HCT116 (cell line): ENCODE measurements around the gene COPB1. TPM values are rescaled to one million over a fixed set of nuclear protein-coding genes. Genes with fewer than 3 reads are reported as not detected.
A peak's percentile ranks its signal among the peaks of the same experiment; 100 is the strongest.

Experiments
- ATAC-seq: fragments of 200-7000 bp; cut with Tn5 transposase; 2 replicates; pipeline ENCODE4 v1.9.1; 2020; ENCODE audit warnings: mild to moderate bottlenecking, moderate library complexity
- BruUV-seq: library from RNA; stranded (reverse); fragments of 400-500 nt; replicated peaks from 2 replicates; lab custom pipeline; 2021; lab: Mats Ljungman, UMichigan
- CTCF ChIA-PET: fragments of 300-600 bp; sonication (Branson Sonifier 250); formaldehyde crosslinking; loops from one replicate; lab custom pipeline; 2021; ENCODE audit warnings: antibody characterized with exemption; lab: Charles Lee
- POLR2A ChIA-PET: fragments of 300-600, 350-600 bp; sonication (Branson Sonifier 250); formaldehyde crosslinking; loops from one replicate; lab custom pipeline; 2021; ENCODE audit warnings: antibody characterized with exemption; lab: Charles Lee
- RAD21 ChIA-PET, 2 experiments: fragments of 300-600 bp; sonication (Branson Sonifier 250); formaldehyde crosslinking; loops; one replicate each; lab custom pipeline; 2023; ENCODE audit warnings: low total read pairs in 2 of 2; ENCODE audit not compliant: uncharacterized antibody in 2 of 2, unreplicated experiment in 2 of 2, low non-redundant PET in 1 of 2; lab: Charles Lee
- DNase-seq: peaks from one replicate; pipeline ENCODE4 v3.0.0-alpha.2; 2010; ENCODE audit warnings: low read depth, low spot score
- H2AFZ ChIP-seq: fragments of 200-600 bp; shearing (Covaris generic), sonication (generic); 2 replicates; pipeline ENCODE4 v1.6.1; 2017; ENCODE audit warnings: low read depth, mixed run types, mixed read lengths, antibody characterized with exemption, low read length; ENCODE audit not compliant: poor library complexity, severe bottlenecking
- H3K27ac ChIP-seq: 2 replicates; pipeline ENCODE4 v1.5.1; 2012; ENCODE audit warnings: low read depth, low read length
- H3K27me3 ChIP-seq: fragments of 200-600 bp; sonication (generic); 2 replicates; pipeline ENCODE4 v1.6.1; 2016; ENCODE audit warnings: mixed run types, low read length, mixed read lengths; ENCODE audit not compliant: insufficient read depth
- H3K36me3 ChIP-seq, 2 experiments: fragments of 200-500 bp in 1 of 2; fragments of 200-600 bp in 1 of 2; sonication (Bioruptor generic) in 1 of 2; sonication (generic) in 1 of 2; 2 replicates each; pipeline versions ENCODE4 v1.5.1 to v1.6.1; 2014 to 2016; ENCODE audit warnings: low read length in 2 of 2, inconsistent platforms in 1 of 2, mixed read lengths in 1 of 2, mixed run types in 1 of 2; ENCODE audit not compliant: insufficient read depth in 2 of 2, control insufficient read depth in 1 of 2
- H3K4me1 ChIP-seq, 2 experiments: fragments of 200-600 bp in 1 of 2; sonication (generic) in 1 of 2; 2 replicates each; pipeline versions ENCODE4 v1.5.1 to v1.6.1; 2012 to 2017; ENCODE audit warnings: low read length in 2 of 2, inconsistent platforms in 1 of 2, mild to moderate bottlenecking in 1 of 2, mixed read lengths in 1 of 2, mixed run types in 1 of 2, moderate library complexity in 1 of 2; ENCODE audit not compliant: insufficient read depth in 2 of 2, control insufficient read depth in 1 of 2
- H3K4me2 ChIP-seq: fragments of 200-600 bp; sonication (generic); 2 replicates; pipeline ENCODE4 v1.6.1; 2017; ENCODE audit warnings: mixed run types, low read length, mixed read lengths
- H3K4me3 ChIP-seq, 2 experiments: fragments of 200-600 bp in 1 of 2; sonication (generic) in 1 of 2; replicated peaks in 1 of 2; 2 replicates each; pipeline ENCODE4 v1.5.1; 2011 to 2016; ENCODE audit warnings: low read length in 2 of 2, control low read depth in 1 of 2, low read depth in 1 of 2, mild to moderate bottlenecking in 1 of 2, mixed read lengths in 1 of 2, mixed run types in 1 of 2
- H3K79me2 ChIP-seq: fragments of 200-600 bp; sonication (generic); 2 replicates; pipeline ENCODE4 v1.6.1; 2017; ENCODE audit warnings: mild to moderate bottlenecking, mixed run types, low read length, moderate library complexity, mixed read lengths; ENCODE audit not compliant: insufficient read depth
- H3K9ac ChIP-seq: fragments of 200-600 bp; sonication (generic); 2 replicates; pipeline ENCODE4 v1.6.1; 2016; ENCODE audit warnings: low read length, mixed read lengths
- H3K9me2 ChIP-seq: fragments of 200-600 bp; sonication (generic), shearing (Covaris generic); 2 replicates; pipeline ENCODE4 v1.6.1; 2017; ENCODE audit warnings: mixed run types, mild to moderate bottlenecking, moderate library complexity; ENCODE audit not compliant: insufficient read depth
- H3K9me3 ChIP-seq, 2 experiments: fragments of 200-500 bp in 1 of 2; fragments of 200-600 bp in 1 of 2; sonication (Bioruptor generic) in 1 of 2; sonication (generic) in 1 of 2; 2 replicates each; pipeline ENCODE4 v1.6.1; 2014 to 2017; ENCODE audit warnings: low read length in 2 of 2, mixed read lengths in 2 of 2, inconsistent platforms in 1 of 2, low read depth in 1 of 2, mild to moderate bottlenecking in 1 of 2, mixed run types in 1 of 2, moderate library complexity in 1 of 2; ENCODE audit not compliant: control insufficient read depth in 1 of 2, insufficient read depth in 1 of 2
- H4K20me1 ChIP-seq: fragments of 200-600 bp; sonication (generic), shearing (Covaris generic); 2 replicates; pipeline ENCODE4 v1.6.1; 2017; ENCODE audit warnings: mixed run types, mild to moderate bottlenecking, moderate library complexity; ENCODE audit not compliant: insufficient read depth
- CEBPB ChIP-seq: IDR thresholded peaks from 2 replicates; pipeline ENCODE4 v1.6.1; 2012; ENCODE audit warnings: low read depth
- ELF1 ChIP-seq: IDR thresholded peaks from 2 replicates; pipeline ENCODE4 v1.6.1; 2012; ENCODE audit warnings: low read depth, borderline replicate concordance
- EZH2phosphoT487 ChIP-seq: fragments of 200-600 bp; IDR thresholded peaks from 2 replicates; pipeline ENCODE4 v1.6.1; 2018; ENCODE audit warnings: antibody characterized with exemption, borderline replicate concordance
- FOSL1 ChIP-seq: IDR thresholded peaks from 2 replicates; pipeline ENCODE4 v1.6.1; 2012; ENCODE audit warnings: low read depth
- JUND ChIP-seq: IDR thresholded peaks from 2 replicates; pipeline ENCODE4 v1.6.1; 2012
- MAX ChIP-seq: IDR thresholded peaks from 2 replicates; pipeline ENCODE4 v1.6.1; 2012
- POLR2A ChIP-seq: IDR thresholded peaks from 2 replicates; pipeline ENCODE4 v1.7.0; 2011; ENCODE audit warnings: borderline replicate concordance; ENCODE audit not compliant: insufficient read depth, insufficient read length; ENCODE audit errors: extremely low read depth
- RAD21 ChIP-seq: IDR thresholded peaks from 2 replicates; pipeline ENCODE4 v1.6.1; 2012; ENCODE audit warnings: low read depth, mild to moderate bottlenecking
- REST ChIP-seq: IDR thresholded peaks from 2 replicates; pipeline ENCODE4 v1.6.1; 2012; ENCODE audit warnings: low read depth
- SIN3A ChIP-seq: IDR thresholded peaks from 2 replicates; pipeline ENCODE4 v1.6.1; 2012; ENCODE audit warnings: low read depth
- SP1 ChIP-seq: IDR thresholded peaks from 2 replicates; pipeline ENCODE4 v1.6.1; 2012; ENCODE audit warnings: low read depth
- SRF ChIP-seq: IDR thresholded peaks from 2 replicates; pipeline ENCODE4 v1.6.1; 2012; ENCODE audit warnings: low read depth
- YY1 ChIP-seq: IDR thresholded peaks from 2 replicates; pipeline ENCODE4 v1.6.1; 2011; ENCODE audit warnings: low read length, low read depth, moderate library complexity, mild to moderate bottlenecking; ENCODE audit not compliant: insufficient replicate concordance; ENCODE audit errors: extremely low read depth
- ZBTB33 ChIP-seq: IDR thresholded peaks from 2 replicates; pipeline ENCODE4 v1.6.1; 2011; ENCODE audit warnings: mild to moderate bottlenecking, low read length, moderate library complexity; ENCODE audit not compliant: insufficient replicate concordance; ENCODE audit errors: extremely low read depth
- ZFX ChIP-seq: fragments of 450-650 bp; IDR thresholded peaks from 2 replicates; pipeline ENCODE4 v1.6.1; 2017
- ZNF274 ChIP-seq: fragments of 200-500 bp; sonication (Bioruptor generic); IDR thresholded peaks from 2 replicates; pipeline ENCODE4 v1.6.1; 2014; ENCODE audit warnings: mild to moderate bottlenecking, low read depth, low read length, inconsistent platforms
- intact Hi-C: fragments of 100-400 bp; cut with micrococcal nuclease; formaldehyde crosslinking; loops from 2 replicates; pipeline ENCODE4 v1.10.0; 2022
- total RNA-seq: library from RNA; stranded (reverse); gene quantifications from one replicate; pipeline ENCODE4 v1.2.1, GENCODE V29; 2021; ENCODE audit not compliant: unreplicated experiment
- TF ChIP-seq, protein P1 (sequence below), 3 experiments: fragments of 200-600 bp in 1 of 3; sonication (generic) in 1 of 3; IDR thresholded peaks in 2 of 3; conservative IDR thresholded peaks in 1 of 3; 2 replicates each; pipeline ENCODE4 v1.5.1; 2012 to 2017; ENCODE audit warnings: low read depth in 2 of 3, low read length in 2 of 3, antibody characterized with exemption in 1 of 3, borderline replicate concordance in 1 of 3, control low read depth in 1 of 3, mild to moderate bottlenecking in 1 of 3, mixed read lengths in 1 of 3, mixed run types in 1 of 3, moderate library complexity in 1 of 3; ENCODE audit not compliant: insufficient read depth in 1 of 3
- TF ChIP-seq, protein P2 (sequence below): IDR thresholded peaks from 2 replicates; pipeline ENCODE4 v1.6.1; 2012

Gene COPB1
- total RNA-seq, 1 experiment from 2014 or later: 95.5 TPM

- TSS peak; percentile 53 for BruUV-seq
- TF ChIP-seq YY1 (peak; percentile 86), RAD21 (no peak), FOSL1 (no peak), MAX (peak; percentile 81), ZFX (peak; percentile 100), ZNF274 (no peak), JUND (no peak), POLR2A (peak; percentile 59), SP1 (peak; percentile 91), ZBTB33 (no peak), REST (no peak), ELF1 (no peak; the same call in 1 of the 2 replicates), EZH2phosphoT487 (no peak), CEBPB (peak; percentile 94), SIN3A (peak; percentile 62), SRF (peak; percentile 98)
- TF ChIP-seq, protein P1, sequence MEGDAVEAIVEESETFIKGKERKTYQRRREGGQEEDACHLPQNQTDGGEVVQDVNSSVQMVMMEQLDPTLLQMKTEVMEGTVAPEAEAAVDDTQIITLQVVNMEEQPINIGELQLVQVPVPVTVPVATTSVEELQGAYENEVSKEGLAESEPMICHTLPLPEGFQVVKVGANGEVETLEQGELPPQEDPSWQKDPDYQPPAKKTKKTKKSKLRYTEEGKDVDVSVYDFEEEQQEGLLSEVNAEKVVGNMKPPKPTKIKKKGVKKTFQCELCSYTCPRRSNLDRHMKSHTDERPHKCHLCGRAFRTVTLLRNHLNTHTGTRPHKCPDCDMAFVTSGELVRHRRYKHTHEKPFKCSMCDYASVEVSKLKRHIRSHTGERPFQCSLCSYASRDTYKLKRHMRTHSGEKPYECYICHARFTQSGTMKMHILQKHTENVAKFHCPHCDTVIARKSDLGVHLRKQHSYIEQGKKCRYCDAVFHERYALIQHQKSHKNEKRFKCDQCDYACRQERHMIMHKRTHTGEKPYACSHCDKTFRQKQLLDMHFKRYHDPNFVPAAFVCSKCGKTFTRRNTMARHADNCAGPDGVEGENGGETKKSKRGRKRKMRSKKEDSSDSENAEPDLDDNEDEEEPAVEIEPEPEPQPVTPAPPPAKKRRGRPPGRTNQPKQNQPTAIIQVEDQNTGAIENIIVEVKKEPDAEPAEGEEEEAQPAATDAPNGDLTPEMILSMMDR (IDR thresholded peaks at IDR 0.05 in 2 of 3, conservative IDR thresholded peaks at IDR 0.05 in 1 of 3; ENCODE audit: borderline replicate concordance in 1 of 3, insufficient read depth in 1 of 3, low read depth in 2 of 3, low read length in 2 of 3): no peak
- TF ChIP-seq, protein P2, sequence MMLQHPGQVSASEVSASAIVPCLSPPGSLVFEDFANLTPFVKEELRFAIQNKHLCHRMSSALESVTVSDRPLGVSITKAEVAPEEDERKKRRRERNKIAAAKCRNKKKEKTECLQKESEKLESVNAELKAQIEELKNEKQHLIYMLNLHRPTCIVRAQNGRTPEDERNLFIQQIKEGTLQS: no peak
These were observed 20.5 kb upstream of the COPB1 start, which contains the start of gene PSMA1 for GRCh38 chr11:14519917-14520746. PSMA1 (minus strand) TSS chr11:14520386; CDS start chr11:14520299, 87 bp downstream.

More at GRCh38 chr11:14519917-14520746, 20.5 kb upstream of the COPB1 start, which contains the start of gene PSMA1:
- H3K79me2 ChIP-seq: peaks cover 46% of the 10 kb centered on the region
- ATAC-seq (peak; percentile 92), DNase-seq (peak; percentile 89)
- H3K27me3 ChIP-seq: no peaks in the 10 kb centered on the region
- H3K4me3 ChIP-seq: peak within 1 kb of the TSS; percentile 57 to 95
- ChIA-PET RAD21 (no interaction called here), POLR2A (no interaction called here), CTCF (no interaction called here)
- H3K36me3 ChIP-seq: peaks cover 20 to 25% of the 10 kb centered on the region in 2 experiments
- H2AFZ ChIP-seq: peak within 1 kb of the TSS; percentile 91
- peak within 1 kb of the TSS; percentile 86 for H3K4me2 ChIP-seq
- no peaks in the 10 kb centered on the region for H3K9me2 ChIP-seq
- peak within 1 kb of the TSS; percentile 92 for H3K9ac ChIP-seq
- peak within 1 kb of the TSS; percentile 81 for H3K27ac ChIP-seq
- no peaks in the 10 kb centered on the region for H3K9me3 ChIP-seq
- H4K20me1 ChIP-seq: no peaks in the 10 kb centered on the region
- intact Hi-C loops: loop anchor here (5.0 kb wide), 1 partner anchor 372 kb away; the partner anchor contains the start of gene CYP2R1
- peaks cover 9 to 16% of the 10 kb centered on the region in 2 experiments; a peak in 3 of 4 replicates for H3K4me1 ChIP-seq
